Esophagus muscularis mucosa (tissue), 3 donors: Measurements from ENCODE around the gene RAB4A.

Experiments
- POLR2A ChIP-seq: fragments of 450-650 bp; IDR thresholded peaks from one replicate; pipeline ENCODE4 v1.6.1; 2017; ENCODE audit warnings: antibody characterized with exemption, moderate library complexity, mild to moderate bottlenecking, low read depth
- POLR2AphosphoS5 ChIP-seq, 2 donors: sonication (generic); formaldehyde crosslinking; IDR thresholded peaks; one replicate each; pipeline ENCODE4 v1.6.1; 2017; ENCODE audit warnings: antibody characterized with exemption in 2 of 2
- TF ChIP-seq, protein P1 (sequence below), 3 experiments: fragments of 200-600 bp in 2 of 3; fragments of 450-650 bp in 1 of 3; sonication (generic) in 2 of 3; IDR thresholded peaks; one replicate each; pipeline ENCODE4 v1.5.1; 2017 to 2019; ENCODE audit warnings: antibody characterized with exemption in 3 of 3, mild to moderate bottlenecking in 2 of 3, moderate library complexity in 1 of 3

- TF ChIP-seq POLR2A (no peak), POLR2AphosphoS5 (IDR thresholded peaks at IDR 0.05) (no peak)
- TF ChIP-seq, protein P1, sequence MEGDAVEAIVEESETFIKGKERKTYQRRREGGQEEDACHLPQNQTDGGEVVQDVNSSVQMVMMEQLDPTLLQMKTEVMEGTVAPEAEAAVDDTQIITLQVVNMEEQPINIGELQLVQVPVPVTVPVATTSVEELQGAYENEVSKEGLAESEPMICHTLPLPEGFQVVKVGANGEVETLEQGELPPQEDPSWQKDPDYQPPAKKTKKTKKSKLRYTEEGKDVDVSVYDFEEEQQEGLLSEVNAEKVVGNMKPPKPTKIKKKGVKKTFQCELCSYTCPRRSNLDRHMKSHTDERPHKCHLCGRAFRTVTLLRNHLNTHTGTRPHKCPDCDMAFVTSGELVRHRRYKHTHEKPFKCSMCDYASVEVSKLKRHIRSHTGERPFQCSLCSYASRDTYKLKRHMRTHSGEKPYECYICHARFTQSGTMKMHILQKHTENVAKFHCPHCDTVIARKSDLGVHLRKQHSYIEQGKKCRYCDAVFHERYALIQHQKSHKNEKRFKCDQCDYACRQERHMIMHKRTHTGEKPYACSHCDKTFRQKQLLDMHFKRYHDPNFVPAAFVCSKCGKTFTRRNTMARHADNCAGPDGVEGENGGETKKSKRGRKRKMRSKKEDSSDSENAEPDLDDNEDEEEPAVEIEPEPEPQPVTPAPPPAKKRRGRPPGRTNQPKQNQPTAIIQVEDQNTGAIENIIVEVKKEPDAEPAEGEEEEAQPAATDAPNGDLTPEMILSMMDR (IDR thresholded peaks at IDR 0.05), result no peak
Measured at GRCh38 chr1:229328598-229329362, 57.9 kb downstream of the RAB4A start.
